Body of pancreas (tissue), 4 donors: Measurements from ENCODE around the gene NAALAD2.

Experiments
- POLR2A ChIP-seq, 3 donors: fragments of 450-650 bp; IDR thresholded peaks; one replicate each; pipeline ENCODE4 v1.6.1; 2016; ENCODE audit warnings: antibody characterized with exemption in 3 of 3, mild to moderate bottlenecking in 2 of 3
- TF ChIP-seq, protein P1 (sequence below), 7 experiments: fragments of 450-650 bp in 4 of 7; fragments of 200-600 bp in 3 of 7; sonication (generic) in 3 of 7; IDR thresholded peaks; one replicate each; pipeline ENCODE4 v1.5.1; 2016 to 2019; ENCODE audit warnings: antibody characterized with exemption in 7 of 7

DNA sequence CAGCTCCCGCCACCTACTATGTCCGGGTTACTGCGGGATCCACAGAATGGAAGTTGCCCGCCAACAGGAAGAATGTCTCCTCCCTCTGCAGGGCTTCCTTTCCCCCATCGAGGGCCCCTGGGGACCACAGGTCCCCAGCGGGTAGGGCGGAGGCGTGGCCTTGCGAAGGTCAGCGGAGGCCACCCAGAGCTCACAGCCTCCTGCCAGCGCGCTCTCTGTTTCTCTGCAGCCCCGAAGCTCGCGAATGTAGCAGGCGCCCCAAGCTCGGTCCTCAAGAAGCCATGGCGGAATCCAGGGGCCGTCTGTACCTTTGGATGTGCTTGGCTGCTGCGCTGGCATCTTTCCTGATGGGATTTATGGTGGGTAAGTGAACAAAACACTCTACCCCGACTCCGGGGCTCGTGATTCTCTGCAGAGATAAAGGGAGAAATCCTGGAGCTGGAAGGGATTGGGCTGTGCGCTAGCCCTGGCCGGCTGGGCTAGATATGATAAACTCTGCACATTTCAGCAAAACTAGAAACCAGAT lies at the start of gene NAALAD2:
- peak in 1 of 3 donors; percentile 8 for TF ChIP-seq POLR2A (IDR thresholded peaks at IDR 0.05)
- TF ChIP-seq, protein P1, sequence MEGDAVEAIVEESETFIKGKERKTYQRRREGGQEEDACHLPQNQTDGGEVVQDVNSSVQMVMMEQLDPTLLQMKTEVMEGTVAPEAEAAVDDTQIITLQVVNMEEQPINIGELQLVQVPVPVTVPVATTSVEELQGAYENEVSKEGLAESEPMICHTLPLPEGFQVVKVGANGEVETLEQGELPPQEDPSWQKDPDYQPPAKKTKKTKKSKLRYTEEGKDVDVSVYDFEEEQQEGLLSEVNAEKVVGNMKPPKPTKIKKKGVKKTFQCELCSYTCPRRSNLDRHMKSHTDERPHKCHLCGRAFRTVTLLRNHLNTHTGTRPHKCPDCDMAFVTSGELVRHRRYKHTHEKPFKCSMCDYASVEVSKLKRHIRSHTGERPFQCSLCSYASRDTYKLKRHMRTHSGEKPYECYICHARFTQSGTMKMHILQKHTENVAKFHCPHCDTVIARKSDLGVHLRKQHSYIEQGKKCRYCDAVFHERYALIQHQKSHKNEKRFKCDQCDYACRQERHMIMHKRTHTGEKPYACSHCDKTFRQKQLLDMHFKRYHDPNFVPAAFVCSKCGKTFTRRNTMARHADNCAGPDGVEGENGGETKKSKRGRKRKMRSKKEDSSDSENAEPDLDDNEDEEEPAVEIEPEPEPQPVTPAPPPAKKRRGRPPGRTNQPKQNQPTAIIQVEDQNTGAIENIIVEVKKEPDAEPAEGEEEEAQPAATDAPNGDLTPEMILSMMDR (IDR thresholded peaks at IDR 0.05): no peak
